SK-MEL-5 (cell line): ENCODE results near the gene RARS1. TPM values are rescaled to one million over a fixed set of nuclear protein-coding genes. Genes with fewer than 3 reads are reported as not detected.

Experiments
- DNase-seq: peaks from one replicate; pipeline ENCODE4 v3.0.0-alpha.2; 2016; ENCODE audit warnings: low read depth, low spot score
- in situ Hi-C: cut with HindIII; loops from 2 replicates; pipeline ENCODE4 v1.10.0; 2016; ENCODE audit warnings: low sequenced_read_pairs, high pct_unique_total_duplicates, low pct_unique_long_range_greater_than_20kb
- polyA plus RNA-seq, 2 experiments: library from polyadenylated mRNA; depleted of rRNA; stranded (reverse); fragments of >200 nt; gene quantifications; 2 replicates each; pipeline ENCODE4 v1.2.3, GENCODE V29; 2015
- total RNA-seq: library from RNA; depleted of rRNA; stranded (reverse); fragments of >200 nt; shearing (Covaris generic); gene quantifications from 2 replicates; pipeline ENCODE4 v1.2.3, GENCODE V29; 2014; rRNA removed

RARS1 gene
- 159 and 165 TPM in 2 replicates for total RNA-seq
- polyA plus RNA-seq (2015; cell fraction: cytosol; rRNA removed), result 58.8 and 75.2 TPM in 2 replicates
- 153 and 267 TPM in 2 replicates for polyA plus RNA-seq (2015; cell fraction: nucleus; rRNA removed)

DNA sequence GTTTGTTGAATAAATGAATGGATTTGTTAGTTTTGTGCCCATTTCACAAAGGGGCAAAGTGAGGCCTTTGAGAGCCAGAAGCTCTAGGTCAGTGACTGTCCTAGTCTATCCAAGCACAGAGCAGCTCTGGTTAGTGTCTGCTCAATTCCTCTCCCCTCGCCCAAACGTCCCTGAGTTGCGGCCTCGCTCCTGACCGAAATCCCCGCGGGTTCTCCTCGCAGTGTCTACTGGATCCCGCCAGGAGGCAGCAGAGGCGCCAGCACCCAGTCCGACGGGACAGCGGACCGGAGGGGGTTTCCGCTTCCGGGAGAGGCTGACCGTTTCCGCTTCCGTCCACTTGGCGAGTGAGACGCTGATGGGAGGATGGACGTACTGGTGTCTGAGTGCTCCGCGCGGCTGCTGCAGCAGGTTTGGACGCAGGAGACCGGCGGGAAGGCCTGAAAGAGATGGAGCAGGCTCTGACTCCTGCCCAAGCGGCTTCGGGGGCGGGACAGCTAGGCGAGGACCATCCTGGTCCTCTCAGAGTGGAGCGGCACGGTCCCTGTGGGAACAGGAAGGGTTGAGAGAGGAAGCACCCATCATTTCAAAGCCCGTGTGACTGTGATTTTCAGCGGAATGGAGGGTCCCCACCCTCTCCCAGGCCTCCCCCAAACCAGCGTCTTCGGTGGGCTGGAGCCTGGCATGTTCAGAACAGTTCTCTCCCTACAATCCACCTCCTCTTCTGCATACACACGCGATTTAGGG is at the start of gene RARS1:
Gene RARS1, plus strand, starts transcription at position 336 of the 744 bp plus-strand sequence. Its CDS starts 28 bp downstream, at position 364.
- in situ Hi-C loops, result no loop called here
- DNase-seq, result peak; percentile 92

DNA sequence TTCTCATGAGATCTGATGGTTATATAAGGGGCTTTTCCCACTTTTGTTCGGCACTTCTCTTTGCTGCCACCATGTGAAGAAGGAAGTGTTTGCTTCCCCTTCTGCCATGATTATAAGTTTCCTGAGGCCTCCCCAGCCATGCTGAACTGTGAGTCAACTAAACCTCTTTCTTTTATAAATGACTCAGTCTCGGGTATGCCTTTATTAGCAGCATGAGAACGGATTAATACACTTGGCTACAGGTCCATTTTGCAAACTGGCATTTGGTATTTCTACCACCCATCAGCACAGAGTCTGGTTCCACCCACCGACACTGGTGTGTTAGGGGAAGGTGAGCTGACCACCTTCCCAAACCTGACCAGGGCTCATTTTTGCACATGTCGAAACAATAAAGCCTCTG is 47.9 kb upstream of the RARS1 start:
- no peak for DNase-seq

DNA sequence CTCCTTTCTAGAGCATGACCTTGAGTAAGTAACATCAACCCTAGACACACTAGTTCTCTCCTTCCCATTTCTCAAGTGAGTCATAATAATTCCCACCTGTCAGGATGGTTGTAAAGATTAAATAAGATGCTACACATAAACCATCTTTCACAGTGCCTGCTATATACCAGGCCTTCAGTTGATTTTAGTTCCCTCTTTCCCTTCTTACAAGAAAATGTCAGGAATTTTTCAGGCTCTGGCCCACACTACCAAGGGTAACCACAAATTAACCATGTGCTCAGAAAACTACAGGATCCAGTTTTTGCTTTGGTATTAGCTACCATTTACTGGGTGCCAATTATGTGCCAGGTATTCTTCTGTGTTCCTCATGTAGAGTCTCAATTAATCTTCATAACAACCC is 42.7 kb upstream of the RARS1 start:
- in situ Hi-C loops, result no loop called here
- DNase-seq, result no peak

More for the DNA sequence above, 47.9 kb upstream of the RARS1 start:
- in situ Hi-C loops, result no loop called here

DNA sequence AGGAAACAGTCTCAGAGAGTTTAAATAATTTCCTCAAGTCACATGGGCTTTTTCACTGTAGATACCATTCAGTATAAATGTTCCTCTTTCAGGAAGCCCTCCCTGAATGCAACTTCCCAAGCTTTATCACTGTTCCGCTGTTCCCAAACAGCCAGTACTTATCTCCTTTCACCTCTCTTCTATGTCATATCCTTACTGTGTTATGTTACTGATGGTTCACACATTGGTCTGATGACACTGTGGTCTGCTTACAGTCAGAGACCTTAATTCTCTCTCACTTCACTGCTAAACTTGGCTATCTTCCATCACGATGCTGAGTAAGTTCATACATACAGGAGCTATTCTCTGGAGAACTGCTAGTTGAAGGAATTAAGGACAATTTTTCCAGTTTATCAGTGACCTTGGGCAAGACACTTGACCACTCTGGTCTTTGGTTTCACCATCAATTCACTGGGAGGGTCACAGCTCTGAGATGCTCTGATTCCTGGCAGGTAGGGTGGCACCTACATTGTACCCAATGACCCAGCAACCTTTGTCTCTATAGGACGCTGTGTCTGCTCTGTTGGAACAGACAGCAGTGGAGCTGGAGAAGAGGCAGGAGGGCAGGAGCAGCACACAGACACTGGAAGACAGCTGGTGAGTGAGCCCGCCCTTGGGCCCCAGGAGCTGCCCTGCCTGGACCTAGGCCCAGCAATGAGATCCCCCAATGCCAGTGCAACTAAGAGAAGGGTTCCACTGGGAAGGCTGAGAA is 42.1 kb upstream of the RARS1 start:
- DNase-seq, result no peak
- in situ Hi-C loops, result no loop called here

DNA sequence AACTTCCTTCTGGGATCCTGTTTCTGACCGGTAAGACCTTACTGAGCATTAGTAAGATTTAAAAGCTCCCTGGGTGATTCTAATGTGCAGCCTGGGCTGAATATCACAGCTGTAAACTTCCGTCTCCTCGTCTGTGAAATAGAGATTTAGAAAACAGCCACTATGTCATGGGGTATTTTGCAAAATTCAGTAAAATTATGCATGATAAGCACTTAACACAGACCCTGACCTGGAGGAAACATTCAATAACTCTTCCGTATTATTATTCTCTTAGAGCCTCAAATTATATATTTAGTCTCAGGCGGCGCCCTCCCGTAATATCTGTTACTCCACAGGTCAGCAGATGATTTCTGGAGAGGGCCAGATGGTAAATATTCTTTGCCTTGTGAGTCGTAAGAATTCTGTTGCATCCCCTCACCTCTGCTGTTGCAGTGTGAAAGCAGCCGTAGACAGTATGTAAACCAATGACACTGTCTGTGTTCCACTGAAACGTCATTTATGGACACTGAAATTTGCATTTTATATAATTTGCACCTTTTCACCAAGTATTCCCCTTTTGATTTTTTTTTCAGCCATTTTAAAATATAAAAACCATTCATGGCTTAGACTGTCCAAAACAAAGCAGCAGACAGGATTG is 39.2 kb upstream of the RARS1 start:
- no peak for DNase-seq
- in situ Hi-C loops, result no loop called here

DNA sequence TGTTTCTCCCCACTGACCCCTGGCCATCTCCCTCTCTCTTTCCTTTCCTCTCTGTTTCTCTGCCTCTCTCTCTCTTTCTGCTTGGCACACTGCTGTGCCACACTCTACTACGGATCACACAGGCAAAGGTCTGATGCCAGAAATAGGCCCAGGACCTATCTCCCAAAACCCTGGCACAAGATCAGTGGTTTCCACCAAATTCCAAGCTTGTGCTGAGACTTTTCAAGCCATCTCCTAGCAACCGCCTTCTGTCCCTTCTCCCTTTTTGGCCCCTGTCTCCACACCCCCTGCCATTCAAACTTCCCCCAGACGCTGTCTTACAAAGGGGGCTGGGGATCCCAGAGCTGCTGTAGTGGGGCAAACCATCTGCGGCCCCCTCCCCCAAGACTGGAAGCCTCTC is 38.5 kb upstream of the RARS1 start:
- DNase-seq, result no peak
- in situ Hi-C loops, result no loop called here

DNA sequence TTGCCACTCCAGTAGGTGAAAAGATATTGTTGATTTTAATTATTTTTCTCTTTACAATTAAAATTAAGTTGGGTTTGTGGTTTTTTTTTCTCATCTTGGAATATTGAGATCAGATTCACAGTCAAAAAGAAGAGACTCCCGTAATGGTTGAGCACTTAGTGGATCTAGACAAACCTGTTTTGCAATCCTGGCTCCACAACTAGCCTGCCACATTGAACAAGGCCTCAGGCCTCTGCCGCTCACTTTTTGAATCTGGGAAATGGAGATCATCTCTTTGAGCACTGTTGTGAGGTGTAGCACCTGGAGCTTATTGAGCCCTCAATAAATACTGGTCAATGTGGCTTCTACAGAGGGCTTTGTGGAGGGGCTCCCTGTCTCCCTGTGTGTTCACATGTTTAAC is 37.1 kb upstream of the RARS1 start:
- in situ Hi-C loops, result no loop called here
- no peak for DNase-seq

DNA sequence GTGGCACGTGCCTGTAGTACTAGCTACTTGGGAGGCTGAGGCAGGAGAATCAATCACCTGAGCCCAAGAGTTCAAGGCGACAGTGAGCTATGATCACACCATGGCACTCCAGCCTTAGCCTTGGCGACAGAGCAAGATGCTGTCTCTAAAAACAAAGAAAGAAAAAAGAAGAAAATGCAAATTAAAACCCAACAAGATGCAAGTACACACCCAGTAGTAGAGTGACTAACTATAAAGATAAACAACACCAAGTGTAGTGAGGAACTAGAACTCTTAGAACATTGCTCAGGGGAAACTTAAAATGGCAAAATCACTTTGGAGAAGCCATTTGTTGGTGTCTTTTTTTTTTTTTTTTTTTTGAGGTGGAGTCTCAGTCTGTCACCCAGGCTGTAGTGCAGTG is 34.7 kb upstream of the RARS1 start:
- in situ Hi-C loops, result no loop called here
- DNase-seq, result no peak

DNA sequence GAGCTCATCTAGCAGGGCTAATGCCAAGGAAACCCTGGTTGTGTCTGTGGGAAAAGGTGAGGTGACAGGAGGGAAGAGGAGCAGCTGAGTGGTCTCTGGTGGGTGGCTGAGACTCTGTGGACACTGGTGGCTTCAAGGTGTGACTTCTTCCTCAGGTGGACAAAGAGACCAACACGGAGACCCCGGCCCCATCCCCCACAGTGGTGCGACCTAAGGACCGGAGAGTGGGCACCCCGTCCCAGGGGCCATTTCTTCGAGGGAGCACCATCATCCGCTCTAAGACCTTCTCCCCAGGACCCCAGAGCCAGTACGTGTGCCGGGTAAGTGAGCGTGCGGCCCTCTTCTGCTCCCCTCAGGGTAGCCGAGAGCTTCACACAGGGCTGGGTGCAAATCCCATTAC is 31.1 kb upstream of the RARS1 start:
- in situ Hi-C loops, result no loop called here
- no peak for DNase-seq

DNA sequence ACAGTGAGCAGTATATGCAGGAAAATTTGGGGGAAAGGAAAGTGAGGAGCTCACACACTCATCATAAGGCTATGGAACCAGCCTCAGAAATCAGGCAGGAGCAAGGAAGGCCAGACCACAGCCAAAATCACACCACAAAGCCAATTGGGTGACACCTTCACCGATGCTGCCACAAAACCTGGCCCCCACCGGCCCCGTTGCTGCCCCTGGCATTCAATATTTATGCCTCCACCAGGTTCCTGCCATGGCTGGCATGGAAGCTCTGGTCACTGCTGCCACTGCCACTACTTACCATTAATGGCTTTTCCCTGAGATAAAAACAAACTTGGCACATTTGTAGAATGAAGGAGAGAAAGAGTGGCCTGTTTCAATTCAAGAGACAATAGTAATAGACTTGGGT is 28.7 kb upstream of the RARS1 start:
- DNase-seq, result no peak
- in situ Hi-C loops, result no loop called here

DNA sequence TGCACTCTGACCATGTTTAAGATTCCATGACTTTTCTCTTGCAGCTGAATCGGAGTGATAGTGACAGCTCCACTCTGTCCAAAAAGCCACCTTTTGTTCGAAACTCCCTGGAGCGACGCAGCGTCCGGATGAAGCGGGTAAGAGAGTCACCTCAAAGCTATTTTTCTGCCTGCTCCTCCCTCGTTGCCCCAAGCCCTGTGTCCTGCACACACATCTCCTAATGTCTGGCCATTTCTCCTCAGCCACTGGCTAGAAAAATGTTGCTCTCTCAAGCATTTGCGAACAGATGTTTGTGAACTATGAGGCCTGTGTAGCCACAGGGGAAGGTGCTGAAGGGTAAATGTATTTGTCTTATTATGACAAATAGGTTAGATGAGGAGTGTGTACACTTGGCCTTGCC is 25.7 kb upstream of the RARS1 start:
- in situ Hi-C loops, result no loop called here
- no peak for DNase-seq

DNA sequence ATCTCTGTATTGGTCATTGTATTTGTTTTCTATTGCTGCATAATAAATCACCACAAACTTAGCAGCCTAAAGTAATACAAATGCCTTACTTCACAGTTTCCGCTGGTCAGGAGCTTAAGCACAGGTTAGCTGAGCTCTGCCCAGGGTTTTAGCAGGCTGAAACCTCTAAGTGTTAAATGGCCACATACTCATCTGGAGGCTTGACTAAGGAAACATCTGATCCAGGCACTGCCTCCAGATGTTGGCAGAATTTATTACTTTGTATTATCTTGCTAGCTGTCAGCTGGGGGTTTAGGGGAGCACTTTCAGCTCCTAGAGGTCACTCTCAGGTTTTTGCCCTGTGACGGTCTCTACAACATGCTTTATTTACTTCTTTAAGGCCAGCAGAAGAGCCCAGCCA is 23.2 kb upstream of the RARS1 start:
- no peak for DNase-seq
- in situ Hi-C loops, result no loop called here

DNA sequence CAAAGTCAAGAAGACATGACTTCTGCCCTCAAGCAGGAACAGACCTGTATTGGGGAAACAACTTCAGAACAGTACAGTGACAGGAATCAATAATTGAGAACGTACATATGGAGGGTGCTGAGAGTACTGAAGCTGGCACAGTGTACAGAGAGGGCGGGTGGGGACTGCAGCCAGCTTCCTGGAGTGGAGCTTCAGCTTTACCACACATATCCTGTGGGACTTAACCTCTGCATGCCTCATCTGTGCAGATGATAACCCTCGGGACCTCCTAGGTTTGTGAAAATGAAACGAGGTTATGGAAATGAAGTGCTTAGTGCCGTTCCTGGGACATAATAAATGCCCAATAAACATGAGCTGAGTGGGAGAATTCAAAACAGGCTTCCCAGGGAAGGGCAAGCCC is 22.1 kb upstream of the RARS1 start:
- in situ Hi-C loops, result no loop called here
- DNase-seq, result no peak

DNA sequence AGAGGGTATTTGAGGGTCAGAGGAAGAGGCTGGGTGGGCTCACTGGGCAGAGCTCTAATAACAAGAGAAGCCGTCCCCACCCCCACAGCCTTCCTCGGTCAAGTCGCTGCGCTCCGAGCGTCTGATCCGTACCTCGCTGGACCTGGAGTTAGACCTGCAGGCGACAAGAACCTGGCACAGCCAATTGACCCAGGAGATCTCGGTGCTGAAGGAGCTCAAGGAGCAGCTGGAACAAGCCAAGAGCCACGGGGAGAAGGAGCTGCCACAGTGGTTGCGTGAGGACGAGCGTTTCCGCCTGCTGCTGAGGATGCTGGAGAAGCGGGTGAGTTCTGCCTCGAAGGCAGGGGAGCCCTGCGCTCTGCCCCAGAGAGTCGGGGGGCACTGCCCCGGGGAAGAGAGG is 21.6 kb upstream of the RARS1 start:
- no peak for DNase-seq
- in situ Hi-C loops, result no loop called here

DNA sequence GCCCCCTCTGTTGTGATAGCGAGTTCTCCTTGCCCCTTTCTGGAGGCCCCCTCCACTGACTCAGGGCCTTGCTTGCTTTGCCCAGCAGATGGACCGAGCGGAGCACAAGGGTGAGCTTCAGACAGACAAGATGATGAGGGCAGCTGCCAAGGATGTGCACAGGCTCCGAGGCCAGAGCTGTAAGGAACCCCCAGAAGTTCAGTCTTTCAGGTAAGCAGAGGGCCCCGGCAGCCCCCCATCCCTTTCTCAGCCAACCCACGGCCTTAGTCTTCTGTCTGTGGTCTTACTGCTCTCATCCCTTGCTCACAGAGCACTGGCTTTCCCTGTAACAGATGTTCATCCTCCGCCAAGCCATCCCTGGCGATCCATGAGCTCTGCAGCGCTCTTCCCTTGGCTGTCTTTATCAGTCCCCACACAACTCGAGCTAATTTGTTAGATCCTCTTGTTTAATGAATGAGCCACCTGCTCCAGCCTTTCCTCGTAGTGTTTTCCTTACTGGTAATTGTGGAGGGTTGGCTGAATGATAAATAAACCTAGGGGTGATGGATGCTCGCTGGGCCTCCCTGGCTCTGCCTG is 18.4 kb upstream of the RARS1 start:
- no peak for DNase-seq
- in situ Hi-C loops, result no loop called here

DNA sequence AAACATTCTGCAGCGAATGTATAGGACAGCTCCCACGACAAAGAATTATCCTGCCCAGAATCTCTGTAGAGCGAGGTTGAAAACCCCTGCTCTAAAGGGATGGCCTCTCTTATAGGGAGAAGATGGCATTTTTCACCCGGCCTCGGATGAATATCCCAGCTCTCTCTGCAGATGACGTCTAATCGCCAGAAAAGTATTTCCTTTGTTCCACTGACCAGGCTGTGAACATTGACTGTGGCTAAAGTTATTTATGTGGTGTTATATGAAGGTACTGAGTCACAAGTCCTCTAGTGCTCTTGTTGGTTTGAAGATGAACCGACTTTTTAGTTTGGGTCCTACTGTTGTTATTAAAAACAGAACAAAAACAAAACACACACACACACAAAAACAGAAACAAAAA is 17.4 kb upstream of the RARS1 start:
- no peak for DNase-seq
- in situ Hi-C loops, result no loop called here

DNA sequence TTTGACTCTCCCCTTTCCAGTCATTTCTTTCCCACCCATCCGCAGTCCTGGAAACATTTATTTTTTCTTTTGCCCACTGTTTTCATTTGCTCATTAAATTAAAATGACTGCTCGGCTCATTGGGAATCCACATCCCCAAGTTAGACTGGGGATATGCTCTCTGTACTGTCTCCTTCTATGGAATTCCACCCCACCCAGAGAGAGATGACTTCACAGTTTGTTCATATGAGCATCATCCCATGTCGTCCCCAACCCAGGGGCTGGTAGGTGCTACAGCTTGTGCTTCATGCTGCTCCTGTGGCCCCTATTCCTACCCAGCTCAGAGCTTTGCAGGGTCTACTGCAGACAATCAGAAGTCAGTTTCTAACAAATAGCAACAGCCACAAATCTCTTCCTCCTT is 16.5 kb upstream of the RARS1 start:
- no peak for DNase-seq

DNA sequence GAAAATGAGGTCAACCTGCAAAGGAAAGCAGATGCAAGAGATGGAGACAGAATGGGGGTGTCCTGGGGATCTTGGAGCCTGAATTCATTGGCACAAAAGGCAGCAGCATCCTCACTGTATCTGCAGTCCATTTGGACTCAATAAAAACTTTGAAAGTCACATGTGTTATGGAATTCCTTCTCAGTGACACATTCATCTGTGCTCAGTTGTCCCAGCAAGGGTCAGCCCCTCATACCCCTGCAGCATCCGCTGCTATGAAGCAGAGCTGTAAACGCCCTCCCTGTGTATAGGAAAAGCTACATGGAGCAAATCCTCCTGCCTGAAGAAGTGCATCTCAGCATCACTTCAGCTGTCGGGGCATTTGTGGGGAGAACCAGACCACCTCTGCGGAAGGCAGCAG is 14.5 kb upstream of the RARS1 start:
- in situ Hi-C loops, result no loop called here
- DNase-seq, result no peak

More for the DNA sequence above, 16.5 kb upstream of the RARS1 start:
- in situ Hi-C loops, result no loop called here
